Measurements from ENCODE around the gene ICE2. TPM values are rescaled to one million over a fixed set of nuclear protein-coding genes. Genes with fewer than 3 reads are reported as not detected.

Gene ICE2
- total and polyA plus RNA-seq, 2 of the 4 experiments (the other 2 are of a cell fraction), result 14.7 to 21.1 TPM

- no peaks in the 10 kb centered on the region for H3K9me1 ChIP-seq (ENCODE audit: insufficient read depth, low read length)
- ATAC-seq (ENCODE audit: low read depth), result no peak
- H2BK15ac ChIP-seq (ENCODE audit: low read depth, low read length), result no peak overlapping the region
- dilution Hi-C loops (cut with HindIII; ENCODE audit: low sequenced_read_pairs, unreplicated experiment), result no loop called here
- peaks cover 0 to 3% of the 10 kb centered on the region in 2 experiments; a peak in 1 of 4 replicates for H3K79me1 ChIP-seq (ENCODE audit: low read depth in 1 of 2, low read length in 2 of 2)
- H3K4me1 ChIP-seq (ENCODE audit: control insufficient read depth, insufficient read depth, low read length), result no peaks in the 10 kb centered on the region
- ChIA-PET POLR2A (ENCODE audit: unreplicated experiment) (no interaction called here), CTCF (no interaction called here)
- no peak overlapping the region for H2AFZ ChIP-seq (replicated peaks; ENCODE audit: low read length, poor library complexity)
- no peak for DNase-seq
- no CpG with 5 or more reads among the region's 2 CpGs for WGBS, 2 experiments (ENCODE audit: extremely low coverage in 2 of 2, insufficient read length in 1 of 2)
- no peak for TF ChIP-seq RAD21 (IDR thresholded peaks at IDR 0.05; ENCODE audit: low read length)
- TF ChIP-seq RCOR1 (IDR thresholded peaks at IDR 0.05; ENCODE audit: insufficient replicate concordance, low read length), result no peak
- TF ChIP-seq SMC3 (IDR thresholded peaks at IDR 0.05; ENCODE audit: low read depth, low read length), result no peak
- no peak for TF ChIP-seq MAZ (IDR thresholded peaks at IDR 0.05; ENCODE audit: borderline replicate concordance, low read depth, low read length)
- TF ChIP-seq, protein P1, sequence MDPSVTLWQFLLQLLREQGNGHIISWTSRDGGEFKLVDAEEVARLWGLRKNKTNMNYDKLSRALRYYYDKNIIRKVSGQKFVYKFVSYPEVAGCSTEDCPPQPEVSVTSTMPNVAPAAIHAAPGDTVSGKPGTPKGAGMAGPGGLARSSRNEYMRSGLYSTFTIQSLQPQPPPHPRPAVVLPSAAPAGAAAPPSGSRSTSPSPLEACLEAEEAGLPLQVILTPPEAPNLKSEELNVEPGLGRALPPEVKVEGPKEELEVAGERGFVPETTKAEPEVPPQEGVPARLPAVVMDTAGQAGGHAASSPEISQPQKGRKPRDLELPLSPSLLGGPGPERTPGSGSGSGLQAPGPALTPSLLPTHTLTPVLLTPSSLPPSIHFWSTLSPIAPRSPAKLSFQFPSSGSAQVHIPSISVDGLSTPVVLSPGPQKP (IDR thresholded peaks at IDR 0.05; ENCODE audit: borderline replicate concordance, low read depth, low read length), result no peak
- TF ChIP-seq CEBPB (IDR thresholded peaks at IDR 0.05; ENCODE audit: low read depth, low read length), result no peak
- TF ChIP-seq CHD1 (IDR thresholded peaks at IDR 0.05; ENCODE audit: low read depth, low read length), result no peak
- TF ChIP-seq MXI1 (IDR thresholded peaks at IDR 0.05; ENCODE audit: borderline replicate concordance, low read depth, low read length), result no peak
- no peak for TF ChIP-seq RFX5 (IDR thresholded peaks at IDR 0.05; ENCODE audit: low read depth, low read length)
- no peak for TF ChIP-seq NFE2L2 (IDR thresholded peaks at IDR 0.05; ENCODE audit: low read depth, low read length)
- no peak for TF ChIP-seq USF2 (IDR thresholded peaks at IDR 0.05; ENCODE audit: low read depth, low read length)
- TF ChIP-seq MAFK (IDR thresholded peaks at IDR 0.05; ENCODE audit: low read depth, low read length), result no peak
- no peak for TF ChIP-seq FOS (IDR thresholded peaks at IDR 0.05; ENCODE audit: low read depth, low read length)
- TF ChIP-seq POLR2A (IDR thresholded peaks at IDR 0.05; ENCODE audit: low read depth, low read length), result no peak
- no peak for TF ChIP-seq CTCF (conservative IDR thresholded peaks at IDR 0.05; ENCODE audit: low read depth, low read length)
- TF ChIP-seq BHLHE40 (IDR thresholded peaks at IDR 0.05; ENCODE audit: low read depth, low read length), result no peak
- no peak overlapping the region for H2AK9ac ChIP-seq (replicated peaks; ENCODE audit: low read depth, low read length, poor library complexity)
- H3K4me2 ChIP-seq (ENCODE audit: low read depth, low read length), result no peak overlapping the region
- H3K4ac ChIP-seq (ENCODE audit: low read depth, low read length), result no peak overlapping the region
- no peak overlapping the region for H3K9ac ChIP-seq (ENCODE audit: low read depth, low read length)
- no peak overlapping the region for H3K4me3 ChIP-seq (ENCODE audit: insufficient read depth, low read depth, low read length)
- H4K20me1 ChIP-seq (ENCODE audit: insufficient read depth, low read length), result no peaks in the 10 kb centered on the region
- H3K27ac ChIP-seq (ENCODE audit: insufficient read depth, low read length), result no peak overlapping the region
- no peaks in the 10 kb centered on the region for H3K9me3 ChIP-seq (ENCODE audit: control insufficient read depth, insufficient read depth, low read length)
- no peak overlapping the region for H2BK120ac ChIP-seq (ENCODE audit: low read depth, low read length)
- no peak overlapping the region for H4K8ac ChIP-seq (ENCODE audit: low read depth in 2 of 2, low read length in 2 of 2)
- no peak overlapping the region for H3K14ac ChIP-seq (replicated peaks; ENCODE audit: low read depth, low read length)
- H2AK5ac ChIP-seq (ENCODE audit: low read depth, low read length), result no peak overlapping the region
- no peak overlapping the region for H4K5ac ChIP-seq (ENCODE audit: low read depth, low read length)
- no peak overlapping the region for H4K91ac ChIP-seq (ENCODE audit: insufficient read depth, low read depth, low read length)
- H3K23ac ChIP-seq (ENCODE audit: low read depth, low read length), result no peak overlapping the region
- H3K36me3 ChIP-seq (ENCODE audit: control insufficient read depth, insufficient read depth, low read length), result peaks cover 16% of the 10 kb centered on the region
- no peak overlapping the region for H3K56ac ChIP-seq (ENCODE audit: extremely low read depth, insufficient read depth, low read length)
- intact Hi-C loops (cut with micrococcal nuclease), result no loop called here
- H3K18ac ChIP-seq (ENCODE audit: low read depth, low read length), result no peak overlapping the region
- H3K27me3 ChIP-seq (ENCODE audit: control insufficient read depth, insufficient read depth, low read length), result no peaks in the 10 kb centered on the region
- in situ Hi-C loops (cut with MboI; ENCODE audit: low sequenced_read_pairs), result no loop called here
- no peak overlapping the region for H2BK20ac ChIP-seq (ENCODE audit: low read depth, low read length)
- BruUV-seq (replicated peaks), result no TSS peak
- H2BK5ac ChIP-seq (ENCODE audit: low read depth, low read length, poor library complexity, severe bottlenecking), result no peak overlapping the region
These were observed 24.1 kb downstream of the ICE2 start for GRCh38 chr15:60454824-60455223.

Data from IMR-90 (cell line).